NCI-H2081 treated with DMSO at 0.1 percent for 48 hours (cell line): ENCODE results near the gene DOCK7.
"Not testable (repeated sequence)": the region's sequence is repeated elsewhere in the genome, so short reads cannot be mapped to it uniquely, and the experiment has no call there.

Source experiments
- DNase-seq: peaks from one replicate; lab custom pipeline; 2025; lab: John Stamatoyannopoulos, UW

The DOCK7 gene

DNA sequence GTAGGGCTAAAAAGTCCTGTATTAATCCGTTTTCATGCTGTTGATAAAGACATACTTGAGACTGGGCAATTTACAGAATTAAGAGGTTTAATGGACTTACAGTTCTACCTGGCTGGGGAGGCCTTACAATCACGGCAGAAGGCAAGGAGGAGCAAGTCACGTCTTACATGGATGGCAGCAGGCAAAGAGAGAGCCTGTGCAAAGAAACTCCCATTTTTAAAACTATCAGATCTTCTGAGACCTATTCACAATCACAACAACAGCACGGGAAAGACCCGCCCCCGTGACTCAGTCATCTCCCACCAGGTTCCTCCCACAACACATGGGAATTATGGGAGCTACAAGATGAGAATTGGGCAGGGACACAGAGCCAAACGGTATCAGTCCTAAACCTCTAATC lies 6.3 kb upstream of the DOCK7 start:
- DNase-seq: not testable (repeated sequence)

DNA sequence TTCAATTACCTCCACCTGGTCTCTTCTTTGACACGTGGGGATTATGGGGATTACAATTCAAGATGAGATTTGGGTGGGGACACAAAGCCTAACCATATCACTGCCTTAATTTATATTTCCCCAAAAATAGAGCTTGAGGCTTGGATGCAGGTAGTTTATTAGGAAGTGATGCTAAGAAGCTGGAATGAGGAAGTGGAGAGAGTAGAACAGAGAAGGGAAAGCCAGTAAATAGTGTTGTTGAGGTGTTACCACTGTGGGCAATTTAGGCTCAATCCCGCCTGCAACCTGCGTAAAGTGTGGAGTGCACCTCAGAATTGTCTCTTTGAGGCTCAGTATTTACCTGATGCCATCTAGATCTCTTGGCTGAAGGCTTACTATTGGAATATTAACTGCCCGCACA lies 4.9 kb upstream of the DOCK7 start:
- DNase-seq: no peak

DNA sequence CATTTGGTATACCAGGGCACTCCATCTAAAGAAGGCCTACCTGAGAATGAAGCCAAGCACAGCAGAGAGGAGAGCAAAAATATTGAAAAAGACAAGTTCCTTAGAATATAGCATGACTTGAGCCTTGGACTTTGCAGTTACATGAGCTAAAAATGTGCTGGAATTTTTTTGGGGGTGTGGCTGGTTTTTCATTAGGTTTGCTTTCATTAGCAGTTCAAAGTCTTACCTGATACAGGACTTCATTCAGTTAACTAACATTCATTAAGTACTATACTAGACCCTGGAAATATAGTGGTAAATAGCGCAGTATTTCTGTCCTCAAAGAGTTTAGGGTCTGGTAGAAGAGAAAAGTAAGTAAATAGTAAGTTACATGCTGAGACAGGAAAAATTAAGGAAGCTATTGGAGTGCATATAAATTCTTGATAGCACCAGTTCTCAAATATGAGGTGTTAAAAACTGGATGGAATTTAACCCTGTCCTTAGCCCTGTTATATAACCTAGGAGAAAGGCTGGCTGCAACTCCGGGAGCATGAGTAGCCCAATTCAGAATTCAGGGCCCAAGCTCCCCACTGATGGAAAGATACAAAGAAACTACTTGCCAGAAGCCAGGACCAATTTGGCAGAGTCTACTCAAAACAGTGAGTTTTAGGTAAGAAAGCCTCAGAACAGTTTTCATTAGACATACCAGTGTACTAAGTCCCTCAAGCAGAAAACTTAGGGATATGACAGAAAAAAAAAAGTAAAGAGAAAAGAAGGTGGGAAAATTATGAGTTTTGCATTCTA lies 3.1 kb upstream of the DOCK7 start:
- no peak for DNase-seq

DNA sequence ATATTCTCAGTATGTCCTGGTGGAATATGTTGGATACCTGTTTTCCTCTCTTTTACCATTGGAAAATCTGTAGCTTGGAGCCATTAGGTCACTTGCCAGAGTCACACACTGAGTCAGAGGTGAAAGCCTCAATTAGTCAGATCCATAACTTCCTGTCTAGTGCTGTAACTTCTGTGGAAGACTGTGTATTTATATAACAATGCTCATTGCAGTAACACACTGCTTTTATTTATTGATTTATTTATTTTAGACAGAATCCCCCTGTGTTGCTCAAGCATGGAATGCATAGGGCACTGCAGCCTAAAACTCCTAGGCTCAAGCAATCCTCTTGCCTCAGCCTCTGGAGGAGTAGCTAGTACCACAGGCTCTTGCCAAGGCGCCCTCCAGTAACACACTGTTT lies 1.3 kb upstream of the DOCK7 start:
- no peak for DNase-seq

DNA sequence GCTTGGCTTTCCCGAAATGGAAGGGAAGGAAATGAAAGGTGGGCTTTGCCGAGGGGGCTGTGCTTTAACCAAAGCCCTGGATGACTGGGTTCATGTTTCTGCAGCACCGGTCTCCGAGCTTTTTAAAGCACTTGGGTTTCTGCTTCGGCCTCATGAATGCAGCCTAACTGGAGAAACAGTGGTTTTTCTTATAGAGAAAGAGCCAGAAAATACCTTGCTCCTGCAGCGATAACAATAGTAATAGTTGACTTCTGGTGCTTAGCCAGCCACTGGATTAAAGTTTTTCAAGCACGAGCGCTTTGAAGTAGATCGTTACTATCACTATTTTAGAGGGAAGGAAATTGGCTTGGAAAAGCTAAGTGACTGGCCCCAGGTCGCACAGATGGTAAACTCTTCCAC lies 500 bp upstream of the DOCK7 start:
- DNase-seq: no peak

DNA sequence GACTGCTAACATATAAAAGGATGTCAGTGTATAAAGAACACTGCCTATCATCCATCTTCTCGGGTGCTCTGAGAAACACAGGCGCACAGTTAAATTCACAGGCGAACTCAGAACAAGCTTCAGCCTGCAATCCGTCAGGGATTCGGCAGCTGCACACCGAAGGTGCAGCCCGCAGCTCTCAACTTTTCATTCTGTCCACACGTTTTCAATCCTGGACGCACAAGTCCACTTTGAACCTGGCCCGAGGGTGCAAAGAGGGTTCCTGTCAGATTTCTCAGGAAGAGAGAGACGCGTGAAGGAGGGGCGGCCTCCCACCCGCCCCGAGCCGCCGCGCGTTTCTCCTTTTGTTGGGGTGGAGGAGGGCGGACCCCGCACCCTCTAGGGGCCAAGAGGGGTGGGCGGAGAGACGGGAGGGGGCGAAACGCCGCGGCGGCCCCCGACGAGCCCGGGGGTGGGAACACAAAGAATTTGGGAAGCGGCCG lies 724 bp downstream of the DOCK7 start:
- no peak for DNase-seq

DNA sequence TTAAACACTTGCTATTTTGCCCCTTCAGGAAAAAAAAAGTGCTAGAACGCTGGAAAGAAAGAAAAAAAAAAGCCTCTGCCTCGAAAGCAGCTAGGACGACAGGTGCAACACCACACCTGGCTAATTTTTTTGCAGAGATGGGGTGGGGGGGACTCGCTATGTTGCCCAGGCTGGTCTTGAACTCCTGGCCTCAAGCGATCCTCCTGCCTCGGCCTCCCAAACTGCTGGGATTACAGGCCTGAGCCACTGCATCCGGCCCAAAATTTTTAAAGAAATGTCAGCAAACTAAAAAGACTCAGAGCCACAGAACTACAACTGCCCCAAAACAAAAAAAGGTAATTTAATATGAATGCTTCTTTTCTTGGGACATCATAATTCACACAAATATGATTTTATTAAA lies 1.4 kb downstream of the DOCK7 start:
- DNase-seq: no peak

DNA sequence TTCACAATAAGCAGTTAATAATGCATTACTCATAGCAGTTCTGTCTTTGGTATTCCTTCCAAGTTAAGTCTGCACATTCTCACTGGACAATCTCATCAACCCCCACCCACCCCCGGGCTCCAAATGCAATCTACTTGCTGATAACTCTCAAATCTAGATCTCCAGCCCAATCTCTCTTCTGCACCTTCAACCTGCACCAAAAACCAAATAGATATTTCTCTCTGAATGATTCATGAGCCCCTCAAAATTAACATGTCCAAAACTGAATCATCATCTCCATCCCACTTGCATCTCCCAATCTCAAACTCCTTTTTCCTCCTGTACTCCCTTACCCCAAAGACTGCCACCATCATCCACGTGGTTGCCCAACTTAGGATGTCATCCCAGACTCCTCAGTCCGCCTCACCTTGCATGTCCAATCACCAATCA lies 2.7 kb downstream of the DOCK7 start:
- no peak for DNase-seq

DNA sequence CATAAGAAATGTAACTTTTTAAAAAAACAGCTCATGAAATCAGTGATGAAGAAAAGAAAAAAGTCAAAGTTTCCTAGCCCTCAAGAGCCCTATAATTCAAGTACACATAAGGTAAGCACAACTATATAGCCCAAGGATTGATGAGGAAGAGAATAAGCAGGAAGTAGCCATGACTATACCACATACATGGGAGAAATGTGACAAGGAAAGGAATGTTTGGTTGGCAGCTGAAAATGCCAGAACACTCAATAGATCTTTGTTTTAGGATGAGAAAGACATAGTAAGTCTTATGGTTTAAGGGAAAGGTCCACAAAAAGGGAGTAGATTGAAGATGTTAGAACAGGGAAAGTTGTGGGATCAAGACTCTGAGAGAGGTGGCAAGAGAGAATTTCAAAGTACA lies 5.7 kb downstream of the DOCK7 start:
- no peak for DNase-seq

DNA sequence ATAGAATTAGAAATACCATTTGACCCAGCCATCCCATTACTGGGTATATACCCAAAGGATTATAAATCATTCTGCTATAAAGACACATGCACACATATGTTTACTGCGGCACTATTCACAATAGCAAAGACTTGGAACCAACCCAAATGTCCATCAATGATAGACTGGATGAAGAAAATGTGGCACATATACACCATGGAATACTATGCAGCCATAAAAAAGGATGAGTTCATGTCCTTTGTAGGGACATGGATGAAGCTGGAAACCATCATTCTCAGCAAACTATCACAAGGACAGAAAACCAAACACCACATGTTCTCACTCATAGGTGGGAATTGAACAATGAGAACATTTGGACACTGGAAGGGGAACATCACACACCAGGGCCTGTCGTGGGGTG lies 7.2 kb downstream of the DOCK7 start:
- DNase-seq: not testable (repeated sequence)

DNA sequence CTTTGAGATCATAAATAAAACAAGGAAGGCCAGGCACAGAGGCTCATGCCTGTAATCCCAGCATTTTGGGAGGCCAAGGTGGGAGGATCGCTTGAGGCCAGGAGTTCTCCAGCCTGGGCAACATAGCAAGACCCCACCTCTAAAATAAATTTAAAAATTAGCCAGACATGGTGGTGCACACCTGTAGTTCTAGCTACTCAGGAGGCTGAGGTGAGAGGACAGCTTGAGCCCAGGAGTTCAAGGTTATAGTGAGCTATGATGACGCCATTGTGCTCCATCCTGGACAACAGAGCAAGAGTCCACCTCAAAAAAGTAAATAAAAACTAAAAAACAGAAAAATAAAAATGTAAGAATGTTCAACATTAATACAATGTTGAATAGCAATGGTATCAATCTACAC lies 10.4 kb downstream of the DOCK7 start:
- DNase-seq: not testable (repeated sequence)

DNA sequence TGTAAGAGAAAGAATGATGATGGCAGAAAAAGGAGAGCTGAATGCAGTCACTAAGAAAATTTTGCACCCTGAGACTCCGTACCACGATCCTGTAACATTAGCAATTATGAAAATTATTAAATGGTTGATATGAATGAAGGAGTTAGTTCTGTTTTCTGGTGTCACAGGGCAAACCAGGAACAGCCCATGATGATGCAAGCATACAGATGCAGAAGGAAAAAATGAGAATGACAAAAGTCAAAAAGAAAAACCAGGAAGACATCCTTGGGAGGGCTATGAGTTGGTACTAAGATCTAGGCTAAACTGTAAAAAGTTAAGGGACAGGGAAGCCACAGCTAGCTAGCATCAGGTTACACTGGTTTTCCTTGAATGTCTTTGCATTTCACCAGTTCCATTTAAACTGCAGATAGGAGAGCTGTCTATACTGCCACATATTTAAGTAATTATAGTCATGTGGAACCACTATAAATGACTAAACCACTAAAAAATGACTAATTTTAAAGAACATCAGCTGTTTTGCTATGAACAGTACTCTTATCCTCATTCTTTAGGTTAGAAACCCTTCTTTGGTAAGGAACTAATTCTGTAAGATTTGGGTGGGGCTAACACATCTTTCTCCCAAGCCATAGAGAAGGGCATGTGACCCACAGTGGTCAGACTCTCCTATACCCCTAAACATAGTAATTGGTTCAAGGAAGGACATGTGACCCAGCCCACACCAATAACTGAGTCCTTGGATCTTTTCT lies 11.4 kb downstream of the DOCK7 start:
- DNase-seq: no peak

DNA sequence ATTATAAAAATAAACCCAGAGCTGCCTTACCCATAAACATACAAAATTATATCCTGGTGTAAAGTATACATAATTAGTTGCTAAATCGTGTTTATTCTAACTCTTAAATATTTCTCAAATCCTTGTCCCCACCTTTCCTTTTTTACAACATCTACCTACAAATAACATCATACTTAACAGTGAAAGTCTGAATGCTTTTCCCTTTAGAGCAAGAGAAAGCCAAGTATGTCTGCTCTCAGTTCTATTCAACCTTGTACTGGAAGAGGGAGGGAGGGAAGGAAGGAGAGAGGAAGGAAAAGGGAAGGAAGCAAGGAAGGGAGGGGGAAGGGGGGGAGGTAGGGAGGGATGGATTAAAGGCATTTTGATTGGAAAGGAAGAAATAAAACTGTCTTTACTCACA lies 14.6 kb downstream of the DOCK7 start:
- no peak for DNase-seq

DNA sequence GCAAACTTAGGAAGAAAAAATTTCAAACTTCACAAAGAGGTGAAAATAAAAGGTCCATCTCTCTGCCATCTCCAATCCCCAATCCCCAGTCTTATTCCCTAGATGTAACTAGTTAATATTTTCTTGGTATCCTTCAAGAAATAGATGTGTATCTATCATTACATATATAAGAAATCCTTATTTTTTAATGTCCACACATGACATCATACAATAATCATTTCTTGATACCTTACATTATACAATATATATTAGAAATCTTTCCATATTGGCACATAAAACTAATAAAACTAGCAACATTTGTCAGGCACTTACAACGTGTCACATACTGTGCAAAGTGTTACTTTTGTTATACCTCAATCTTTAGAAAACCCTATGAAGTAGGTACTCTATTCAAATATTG lies 16.2 kb downstream of the DOCK7 start:
- no peak for DNase-seq

DNA sequence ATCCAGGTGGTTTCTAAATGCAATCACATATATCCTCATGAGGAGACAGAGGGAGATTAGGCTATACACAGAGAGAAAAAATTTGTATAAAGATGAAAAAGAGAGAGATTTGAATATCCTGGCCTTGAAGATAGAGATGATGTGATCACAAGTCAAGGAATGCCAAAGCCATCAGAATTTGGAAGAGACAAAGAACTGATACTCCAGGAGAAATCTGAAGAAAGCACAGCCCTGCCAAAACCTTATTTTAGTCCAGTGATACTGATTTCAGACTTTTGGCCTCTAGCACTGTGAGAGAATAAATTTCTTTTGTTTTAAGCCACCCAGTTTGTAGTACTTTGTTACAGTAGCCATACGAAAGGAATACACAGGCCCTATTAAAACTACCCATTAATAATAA lies 33.4 kb downstream of the DOCK7 start:
- no peak for DNase-seq

DNA sequence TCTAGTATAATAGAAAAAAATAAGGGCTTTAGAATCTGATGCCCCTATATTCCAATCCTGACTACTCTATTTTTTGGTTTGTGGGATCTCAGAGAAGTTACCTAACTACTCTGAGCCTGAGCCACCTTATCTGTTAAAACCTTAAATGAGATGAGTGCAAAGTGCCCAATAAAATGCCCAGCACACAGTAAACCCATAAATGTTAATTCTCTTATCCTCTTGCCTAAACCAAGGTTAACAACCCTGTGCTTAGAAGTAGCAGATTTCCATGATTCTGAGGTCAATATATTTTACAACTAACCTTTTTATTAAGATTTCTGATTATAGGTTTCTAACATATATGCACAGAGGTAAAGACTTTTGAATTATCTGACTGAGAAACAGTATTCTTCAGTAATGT lies 35.8 kb downstream of the DOCK7 start:
- DNase-seq: no peak

DNA sequence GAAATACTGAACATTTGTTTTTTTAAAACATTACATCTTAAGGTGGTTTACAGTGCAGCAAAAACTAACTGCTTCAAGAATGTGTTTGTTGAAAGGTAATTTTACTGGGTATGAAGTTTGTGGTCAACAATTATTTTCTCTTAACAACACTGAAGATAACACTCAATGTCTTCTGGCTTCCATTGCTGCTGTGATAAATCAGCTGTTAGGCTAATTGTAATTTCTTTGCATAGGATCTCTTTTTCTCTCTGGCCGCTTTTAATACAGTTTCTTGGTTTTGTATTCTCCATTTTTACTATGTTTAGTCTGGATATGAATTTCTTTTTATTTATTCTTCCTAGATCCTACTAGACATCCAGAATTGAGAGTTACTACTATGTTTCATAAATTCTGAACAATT lies 44.9 kb downstream of the DOCK7 start:
- no peak for DNase-seq

DNA sequence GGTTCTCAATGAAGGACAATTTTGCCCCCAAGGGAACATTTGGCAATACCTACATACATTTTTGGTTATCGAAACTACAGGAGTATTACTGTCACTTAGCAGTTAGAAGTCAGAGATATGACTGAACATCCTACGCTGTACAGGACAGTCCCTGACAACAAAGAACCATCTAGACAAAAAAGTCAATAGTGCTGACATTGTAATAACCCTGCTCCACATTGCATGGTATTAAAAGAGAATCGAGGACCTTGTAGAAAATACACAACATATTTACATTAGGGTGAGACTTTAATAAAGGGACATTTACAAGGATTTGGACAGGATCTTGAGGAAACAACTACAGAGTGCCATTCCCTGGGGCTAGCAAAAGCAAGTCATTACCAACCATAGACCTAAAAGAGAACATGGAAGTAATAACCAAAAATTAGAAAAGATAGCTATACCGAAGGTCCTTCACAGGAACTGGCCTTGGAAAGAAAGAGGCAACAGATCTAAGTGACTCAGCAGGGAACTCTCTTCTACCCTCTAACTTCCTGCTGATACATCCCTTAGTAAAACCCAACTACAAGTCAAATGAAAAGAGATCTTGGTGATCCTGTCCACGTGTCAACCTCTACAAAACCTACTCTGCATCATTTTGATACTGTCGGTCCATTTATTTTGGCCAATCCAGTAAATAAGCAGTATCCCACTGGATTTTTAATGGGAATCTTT lies 50.6 kb downstream of the DOCK7 start:
- no peak for DNase-seq

DNA sequence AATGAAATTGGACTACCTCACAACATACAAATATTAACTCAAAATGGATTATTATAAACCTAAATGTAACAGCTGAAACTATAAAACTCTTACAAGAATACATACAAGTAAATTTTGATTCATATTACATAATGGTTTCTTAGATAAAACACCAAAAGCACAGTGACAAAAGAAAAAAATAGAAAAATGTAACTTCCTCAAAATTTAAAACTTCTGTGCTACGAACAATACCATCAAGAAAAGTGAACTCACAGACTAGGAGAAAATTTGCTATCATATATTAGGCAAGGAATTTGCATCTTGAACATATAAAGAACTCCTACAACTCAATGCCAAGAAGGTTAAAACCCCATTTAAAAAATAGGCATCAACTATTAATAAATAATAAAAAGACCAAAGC lies 59.7 kb downstream of the DOCK7 start:
- no peak for DNase-seq

DNA sequence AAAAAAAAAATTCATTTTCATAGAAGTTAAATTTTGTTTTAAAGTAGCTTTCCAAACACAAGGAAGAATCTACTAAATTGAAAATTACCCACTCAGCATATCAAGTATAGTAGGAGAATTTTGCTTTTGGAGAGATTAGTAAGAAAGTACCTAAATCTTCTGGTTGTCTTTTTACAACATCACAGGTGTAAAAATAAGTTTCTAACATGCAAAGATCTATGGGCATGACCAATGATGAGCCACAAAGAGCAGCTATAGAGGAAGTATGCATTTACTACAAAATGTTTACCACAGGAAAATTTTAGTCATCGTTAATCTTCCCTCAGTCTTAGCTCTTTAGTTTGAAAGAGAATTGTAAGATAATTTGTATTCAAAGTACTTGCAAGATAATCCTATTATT lies 62.8 kb downstream of the DOCK7 start:
- no peak for DNase-seq

DNA sequence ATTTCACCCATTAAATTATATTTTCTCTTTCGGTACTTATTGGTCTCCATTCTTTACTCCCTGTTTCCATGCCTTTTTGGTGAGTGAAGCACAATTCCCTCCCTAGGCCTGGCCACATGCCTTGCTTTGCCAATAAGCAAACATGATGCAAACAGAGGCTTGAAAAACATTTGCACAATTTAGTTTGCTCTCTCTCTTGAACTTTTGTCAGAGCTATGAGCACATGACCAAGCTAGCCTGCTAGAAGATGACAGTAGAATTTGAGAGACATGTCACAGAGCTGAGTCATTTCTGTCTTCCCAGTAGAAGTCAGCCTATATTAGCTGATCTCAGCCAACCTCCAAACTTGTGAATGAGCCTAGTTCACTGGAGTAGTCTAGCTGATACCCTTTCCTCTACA lies 66.3 kb downstream of the DOCK7 start:
- no peak for DNase-seq

DNA sequence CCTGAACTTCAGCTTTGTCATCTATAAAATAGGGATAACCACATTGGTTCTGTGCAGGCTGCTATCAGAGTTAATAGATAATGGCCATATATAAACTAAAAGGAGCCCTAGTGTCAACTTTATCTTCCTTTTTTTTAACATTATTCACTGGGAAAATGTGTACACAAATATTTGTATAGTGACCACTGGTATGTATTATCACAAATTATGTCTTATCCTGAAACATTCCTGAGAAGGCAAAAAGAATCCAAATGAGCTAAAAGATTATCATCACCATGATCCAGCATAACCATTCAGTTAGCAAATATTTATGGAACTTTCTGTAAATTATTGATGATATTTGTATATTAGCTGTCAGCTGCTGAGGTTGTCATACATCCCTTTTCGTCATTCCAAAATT lies 74.3 kb downstream of the DOCK7 start:
- DNase-seq: no peak

DNA sequence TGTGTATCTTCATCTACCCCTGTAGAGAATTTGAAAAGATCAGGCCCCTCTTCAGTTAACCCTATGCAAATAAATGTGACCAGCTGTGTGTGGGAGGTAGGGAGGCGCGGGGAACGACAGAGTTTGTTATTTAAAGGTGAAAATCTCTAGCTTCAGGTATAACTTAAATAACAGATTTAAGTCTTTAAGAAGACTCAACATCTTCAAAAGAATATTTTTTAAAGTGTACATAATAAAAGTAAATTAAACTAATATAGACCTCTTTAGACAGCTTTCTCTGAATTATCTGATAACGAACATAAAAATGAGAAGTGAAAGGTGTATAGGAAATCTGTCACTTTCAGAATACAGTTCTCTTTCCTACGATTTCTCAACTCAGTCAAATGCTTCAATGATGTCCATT lies 74.9 kb downstream of the DOCK7 start:
- no peak for DNase-seq
